Thymus (tissue), 11 donors: Measurements from ENCODE around the gene PLEKHM2. TPM values are rescaled to one million over a fixed set of nuclear protein-coding genes. Genes with fewer than 3 reads are reported as not detected.

Experiments used
- DNase-seq, 9 donors: peaks; one replicate each; pipeline ENCODE4 v3.0.0-alpha.2; 2013; ENCODE audit warnings: low spot score in 9 of 9, low read depth in 6 of 9, missing footprints in 1 of 9
- H3K27ac ChIP-seq, 2 donors: one replicate each; pipeline ENCODE4 v1.5.1; 2013; ENCODE audit warnings: control low read depth in 1 of 2, low read depth in 1 of 2, low read length in 1 of 2, mild to moderate bottlenecking in 1 of 2, moderate library complexity in 1 of 2
- H3K27me3 ChIP-seq, 2 donors: one replicate each; pipeline ENCODE4 v1.5.1; 2013; ENCODE audit warnings: low read length in 1 of 2; ENCODE audit not compliant: control insufficient read depth in 2 of 2, insufficient read depth in 1 of 2
- H3K36me3 ChIP-seq, 2 donors: one replicate each; pipeline ENCODE4 v1.5.1; 2013; ENCODE audit warnings: low read length in 1 of 2, mild to moderate bottlenecking in 1 of 2, moderate library complexity in 1 of 2; ENCODE audit not compliant: control insufficient read depth in 2 of 2, insufficient read depth in 2 of 2
- H3K4me1 ChIP-seq, 2 donors: one replicate each; pipeline ENCODE4 v1.5.1; 2013; ENCODE audit warnings: low read length in 2 of 2; ENCODE audit not compliant: control insufficient read depth in 2 of 2, insufficient read depth in 2 of 2
- H3K4me3 ChIP-seq, 2 donors: one replicate each; pipeline ENCODE4 v1.5.1; 2013; ENCODE audit warnings: low read length in 2 of 2, control low read depth in 1 of 2, mild to moderate bottlenecking in 1 of 2
- H3K9me3 ChIP-seq, 2 donors: one replicate each; pipeline ENCODE4 v1.5.1; 2013; ENCODE audit warnings: low read length in 1 of 2, mild to moderate bottlenecking in 1 of 2; ENCODE audit not compliant: control insufficient read depth in 2 of 2, insufficient read depth in 1 of 2
- WGBS: extraction: QIAGEN DNeasy Blood & Tissue Kit; methylation state at CpG from one replicate; pipeline ENCODE4 v1.1.7; 2013; 5-methylcytosine and 5-hydroxymethylcytosine counted together
- polyA plus RNA-seq: library from polyadenylated mRNA; stranded (reverse); fragments of 200-250 nt; gene quantifications from one replicate; pipeline ENCODE4 v1.2.3, GENCODE V29; 2013
- total RNA-seq: library from RNA; stranded (reverse); fragments of 120-200 nt; gene quantifications from one replicate; pipeline ENCODE4 v1.2.4, GENCODE V29; 2013
- donor health status: healthy.

PLEKHM2 gene
- total and polyA plus RNA-seq, 2 donors = 18.1 to 32.5 TPM

DNA sequence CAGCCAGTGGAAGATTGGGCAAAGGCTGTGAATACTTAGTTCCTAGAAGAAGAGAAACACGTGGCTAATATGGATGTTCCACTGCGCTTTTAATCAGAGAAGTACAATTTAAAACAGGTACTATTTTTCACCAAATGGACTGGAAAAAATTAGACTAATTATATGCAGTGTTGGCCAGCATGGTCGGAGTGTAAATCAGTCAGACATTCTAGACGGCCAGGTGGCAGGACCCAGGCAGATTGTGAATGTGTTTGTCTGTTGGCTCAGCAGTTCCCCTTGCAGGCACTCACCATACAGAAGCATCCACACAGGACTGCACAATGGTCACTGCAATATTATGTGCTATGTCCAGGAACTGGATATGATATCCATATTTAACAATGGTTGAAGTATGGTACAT lies 28.0 kb downstream of the PLEKHM2 start:
- Histone ChIP-seq H3K4me3 (no peak overlapping the region), H3K36me3 (peaks cover 11 to 13% of the 10 kb centered on the region in 2 donors), H3K27ac (no peak overlapping the region), H3K9me3 (no peaks in the 10 kb centered on the region), H3K27me3 (no peaks in the 10 kb centered on the region), H3K4me1 (no peaks in the 10 kb centered on the region)
- WGBS = 95% methylated on average over 4 of the region's 4 CpGs
- no peak for DNase-seq

DNA sequence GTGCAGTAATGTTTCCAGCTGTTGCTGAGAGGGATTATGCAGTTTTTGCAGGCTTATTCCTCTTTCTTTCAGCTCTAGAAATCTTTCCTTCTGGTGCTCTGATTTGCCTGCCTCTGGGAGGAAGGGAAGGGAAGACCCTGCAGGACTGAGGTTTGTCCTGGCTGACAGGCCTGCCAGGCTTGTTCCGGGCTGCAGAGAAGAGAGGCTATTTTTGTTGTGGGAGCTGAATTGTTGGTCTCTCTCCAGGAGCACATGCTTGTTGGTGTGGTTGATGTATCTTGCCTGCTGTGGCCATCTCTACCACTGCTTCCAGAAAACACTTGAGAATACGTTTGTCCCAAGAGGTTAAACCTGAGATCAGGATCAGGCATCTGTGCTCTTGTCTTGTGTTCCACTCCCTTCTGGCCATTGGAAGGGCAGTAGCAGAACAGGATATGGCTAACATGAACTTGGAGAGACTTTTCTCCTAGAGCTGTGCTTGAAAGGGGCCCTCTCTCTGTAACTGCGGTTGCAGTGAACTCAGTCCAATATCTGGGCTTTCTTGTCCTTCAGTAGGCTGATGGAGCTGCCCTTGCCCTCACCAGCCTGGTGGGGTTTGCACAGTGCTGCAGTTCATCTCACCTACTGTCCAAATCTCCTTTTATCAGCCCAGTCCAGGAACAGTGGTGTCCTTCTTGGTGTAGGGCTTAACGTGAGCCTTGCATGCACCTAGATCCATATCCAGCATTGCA lies 30.5 kb downstream of the PLEKHM2 start:
- Histone ChIP-seq H3K36me3 (peaks cover 31 to 33% of the 10 kb centered on the region in 2 donors), H3K27ac (no peak overlapping the region), H3K4me3 (no peak overlapping the region), H3K27me3 (no peaks in the 10 kb centered on the region), H3K9me3 (no peaks in the 10 kb centered on the region), H3K4me1 (no peaks in the 10 kb centered on the region)
- 92% methylated on average over 4 of the region's 4 CpGs for WGBS
- no peak for DNase-seq

DNA sequence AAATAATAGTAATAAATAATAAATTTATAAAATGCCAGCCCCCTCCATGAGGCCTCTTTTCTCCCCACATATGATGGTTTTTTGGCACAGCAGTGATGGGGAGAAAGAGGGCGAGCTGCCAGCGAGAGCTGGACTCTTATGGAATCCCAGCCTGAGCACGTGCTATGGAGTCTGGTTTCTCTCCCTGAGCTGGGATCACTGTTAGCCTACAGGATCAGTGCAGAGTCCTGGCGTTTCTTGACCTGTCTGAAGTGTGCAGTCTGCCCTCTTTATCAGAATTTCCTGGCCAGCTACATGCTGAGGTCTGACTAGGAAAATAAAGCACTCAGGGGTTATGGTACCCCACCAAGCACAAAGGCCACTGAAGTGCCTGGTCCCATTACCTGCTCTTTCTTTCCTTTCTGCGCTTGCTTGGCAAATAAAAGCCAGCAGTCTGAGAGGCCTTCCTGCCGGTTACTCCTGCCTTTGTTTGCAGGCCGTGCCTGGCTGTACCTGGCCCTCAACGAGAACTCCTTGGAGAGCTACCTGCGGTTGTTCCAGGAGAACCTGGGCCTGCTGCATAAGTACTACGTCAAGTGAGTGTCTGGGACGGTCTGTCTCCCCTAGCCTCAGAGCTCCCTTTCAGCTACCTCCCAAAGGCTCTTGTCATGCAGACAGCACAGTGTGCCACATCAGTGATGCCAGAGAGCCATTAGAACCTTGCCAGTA lies 33.5 kb downstream of the PLEKHM2 start:
- Histone ChIP-seq H3K27ac (no peak overlapping the region), H3K4me1 (no peaks in the 10 kb centered on the region), H3K9me3 (no peaks in the 10 kb centered on the region), H3K27me3 (no peaks in the 10 kb centered on the region), H3K4me3 (no peak overlapping the region), H3K36me3 (peaks cover 42 to 45% of the 10 kb centered on the region in 2 donors)
- no peak for DNase-seq
- WGBS = 93% methylated on average over 11 of the region's 11 CpGs

- Histone ChIP-seq H3K4me3 (no peak overlapping the region), H3K27me3 (no peaks in the 10 kb centered on the region), H3K27ac (no peak overlapping the region), H3K36me3 (peaks cover 45 to 46% of the 10 kb centered on the region in 2 donors), H3K4me1 (no peaks in the 10 kb centered on the region), H3K9me3 (no peaks in the 10 kb centered on the region)
- 97% methylated on average over 8 of the region's 8 CpGs for WGBS
- no peak for DNase-seq
Measured at GRCh38 chr1:15718199-15718601, 34.1 kb downstream of the PLEKHM2 start.

DNA sequence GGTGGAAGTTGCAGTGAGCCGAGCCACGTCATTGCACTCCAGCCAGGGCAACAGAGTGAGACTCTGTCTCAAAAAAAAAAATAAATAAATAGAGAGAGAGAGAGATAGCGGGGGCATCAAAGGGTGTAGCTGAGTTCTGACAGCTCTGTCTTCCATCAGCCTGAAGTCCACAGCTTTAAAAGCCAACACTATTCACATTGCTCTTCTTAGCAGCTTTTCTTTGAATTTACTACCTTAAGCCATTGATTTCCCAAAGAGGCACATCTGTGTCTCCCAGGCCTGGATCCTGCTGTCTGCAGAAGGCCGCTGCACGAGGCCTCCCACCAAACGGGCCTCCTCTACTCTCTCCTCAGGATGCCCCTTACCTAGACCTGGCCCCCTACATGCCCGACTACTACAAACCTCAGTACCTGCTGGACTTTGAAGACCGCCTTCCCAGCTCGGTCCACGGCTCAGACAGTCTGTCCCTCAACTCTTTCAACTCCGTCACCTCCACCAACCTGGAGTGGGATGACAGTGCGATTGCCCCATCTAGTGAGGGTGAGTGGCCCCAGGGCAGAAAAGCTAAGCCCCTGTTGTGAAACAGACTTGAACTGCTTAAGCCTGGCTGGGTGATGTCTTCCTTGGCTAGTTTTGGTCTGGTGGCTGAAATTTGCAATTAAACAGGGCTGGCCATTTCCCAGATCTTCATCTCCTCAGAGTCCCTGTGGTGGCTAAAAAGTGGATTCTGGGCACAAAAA lies 35.4 kb downstream of the PLEKHM2 start:
- Histone ChIP-seq H3K4me1 (no peaks in the 10 kb centered on the region), H3K27me3 (no peaks in the 10 kb centered on the region), H3K4me3 (no peak overlapping the region), H3K36me3 (peaks cover 49 to 51% of the 10 kb centered on the region in 2 donors), H3K9me3 (no peaks in the 10 kb centered on the region), H3K27ac (no peak overlapping the region)
- no peak for DNase-seq
- 97% methylated on average over 12 of the region's 12 CpGs for WGBS

GRCh38 chr1:15720861-15721260 lies 36.7 kb downstream of the PLEKHM2 start:
- WGBS = 100% methylated on average over 3 of the region's 3 CpGs

DNA sequence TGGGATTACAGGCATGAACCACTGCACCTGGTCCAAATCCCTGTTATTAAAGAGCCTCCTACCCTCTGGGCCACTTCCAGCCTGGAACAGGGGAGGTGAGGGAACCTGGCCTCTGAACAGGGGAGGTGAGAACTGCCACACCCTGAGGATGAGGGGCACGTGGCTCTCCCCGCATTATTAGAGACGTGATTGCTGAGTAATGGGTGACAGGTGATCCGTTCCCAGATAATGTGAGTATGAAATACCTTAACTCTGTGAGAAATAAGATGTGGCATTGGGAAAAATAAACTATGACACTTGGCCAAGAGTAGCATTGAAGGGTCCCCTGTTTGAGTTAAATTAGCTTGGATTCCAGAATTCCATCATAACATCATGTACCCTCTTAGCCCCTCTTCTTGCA lies 38.3 kb downstream of the PLEKHM2 start:
- 97% methylated on average over 4 of the region's 4 CpGs for WGBS
- Histone ChIP-seq H3K4me3 (no peak overlapping the region), H3K9me3 (no peaks in the 10 kb centered on the region), H3K4me1 (no peaks in the 10 kb centered on the region), H3K27ac (no peak overlapping the region), H3K27me3 (no peaks in the 10 kb centered on the region), H3K36me3 (peaks cover 61 to 65% of the 10 kb centered on the region in 2 donors)
- no peak for DNase-seq

More at GRCh38 chr1:15720861-15721260, 36.7 kb downstream of the PLEKHM2 start:
- peaks cover 61 to 64% of the 10 kb centered on the region in 2 donors for H3K36me3 ChIP-seq
- no peaks in the 10 kb centered on the region for H3K4me1 ChIP-seq
- no peaks in the 10 kb centered on the region for H3K9me3 ChIP-seq
- no peak overlapping the region for H3K27ac ChIP-seq
- no peaks in the 10 kb centered on the region for H3K27me3 ChIP-seq
- DNase-seq = no peak
- no peak overlapping the region for H3K4me3 ChIP-seq

DNA sequence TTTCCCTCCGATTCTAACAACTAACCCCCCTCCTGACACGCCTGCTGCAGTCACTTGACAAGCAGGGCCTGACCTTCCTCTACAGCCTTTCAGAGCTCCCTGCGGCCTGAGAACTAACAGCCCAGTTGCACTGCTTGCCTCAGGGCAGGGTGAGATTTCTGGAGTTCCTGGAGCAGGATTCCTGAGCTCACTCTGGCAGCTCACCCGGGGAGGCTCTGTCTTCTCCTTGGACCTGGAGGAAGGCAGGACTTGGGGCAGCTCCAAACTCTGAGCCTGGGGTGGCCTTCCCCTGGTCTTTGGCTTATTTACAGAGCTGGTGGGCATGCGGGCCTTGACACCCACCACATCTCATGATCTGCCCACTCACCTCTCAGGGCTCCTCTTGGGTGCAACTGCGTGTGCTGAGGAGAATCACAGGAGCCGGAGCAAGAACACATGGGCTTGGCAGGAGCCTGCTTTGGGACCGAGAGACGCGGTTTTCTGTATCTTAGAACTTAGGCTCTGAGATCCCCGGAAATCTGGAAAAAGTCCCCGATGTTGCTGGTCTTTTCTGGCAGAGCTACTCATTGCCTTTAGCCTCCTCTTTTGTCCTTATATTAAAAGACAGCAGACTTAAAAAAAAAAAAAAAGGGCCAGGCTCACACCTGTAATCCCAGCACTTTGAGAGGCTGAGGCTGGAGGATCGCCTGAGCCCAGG lies 38.9 kb downstream of the PLEKHM2 start:
- 93% methylated on average over 13 of the region's 13 CpGs for WGBS
- Histone ChIP-seq H3K27ac (no peak overlapping the region), H3K27me3 (no peaks in the 10 kb centered on the region), H3K4me1 (no peaks in the 10 kb centered on the region), H3K4me3 (no peak overlapping the region), H3K9me3 (no peaks in the 10 kb centered on the region), H3K36me3 (peaks cover 61 to 65% of the 10 kb centered on the region in 2 donors)
- DNase-seq = no peak
